Right lobe of liver (tissue), 6 donors: ENCODE results near the gene POR. TPM values are rescaled to one million over a fixed set of nuclear protein-coding genes. Genes with fewer than 3 reads are reported as not detected.

ENCODE experiments used
- ATAC-seq, 4 donors: fragments of 200-7000 bp; cut with Tn5 transposase; one replicate each; pipeline ENCODE4 v1.9.1; 2020; ENCODE audit warnings: mild to moderate bottlenecking in 4 of 4, moderate library complexity in 4 of 4
- DNase-seq, 3 donors: peaks; one replicate each; pipeline ENCODE4 v3.0.0-alpha.2; 2020
- H3K27ac ChIP-seq, 3 donors: fragments of 200-600 bp; one replicate each; pipeline ENCODE4 v1.8.0; 2022
- H3K27me3 ChIP-seq, 2 donors: fragments of 200-600 bp; one replicate each; pipeline ENCODE4 v1.8.0; 2022
- H3K36me3 ChIP-seq, 4 donors: fragments of 200-600 bp; sonication (generic) in 1 of 4; one replicate each; pipeline versions ENCODE4 v1.5.1 to v1.8.0; 2017 to 2022; ENCODE audit warnings: control low read depth in 1 of 4
- H3K4me1 ChIP-seq, 4 donors: fragments of 200-600 bp; sonication (generic) in 1 of 4; one replicate each; pipeline versions ENCODE4 v1.5.1 to v1.8.0; 2017 to 2022; ENCODE audit warnings: control low read depth in 1 of 4
- H3K4me3 ChIP-seq, 3 donors: fragments of 200-600 bp; one replicate each; pipeline ENCODE4 v1.8.0; 2022
- H3K9me3 ChIP-seq, 4 donors: fragments of 200-600 bp; sonication (generic) in 1 of 4; one replicate each; pipeline versions ENCODE4 v1.5.1 to v1.8.0; 2017 to 2022; ENCODE audit warnings: control low read depth in 1 of 4
- POLR2A ChIP-seq: fragments of 450-650 bp; IDR thresholded peaks from one replicate; pipeline ENCODE4 v1.6.1; 2017; ENCODE audit warnings: antibody characterized with exemption, mild to moderate bottlenecking
- WGBS: methylation state at CpG from one replicate; pipeline ENCODE4 v1.1.6; 2018; ENCODE audit warnings: low coverage, low lambda C conversion rate; ENCODE audit not compliant: insufficient coverage; ENCODE audit errors: missing lambda C conversion rate; 5-methylcytosine and 5-hydroxymethylcytosine counted together
- intact Hi-C, 2 donors: fragments of 100-400 bp; cut with DNase I; formaldehyde crosslinking; loops; one replicate each; pipeline versions ENCODE4 v1.11.2 to v1.14.1; 2022
- total RNA-seq, 6 experiments: library from RNA; depleted of rRNA in 2 of 6; stranded (reverse); fragments of >200 nt in 2 of 6; fragmentation: NEBNext Ultra II Directional in 3 of 6; extraction: Animal tissue kit (Norgen Biotek cat#: 25700) in 3 of 6; gene quantifications; one replicate each; pipeline versions ENCODE4 v1.1.0 to v1.2.4, GENCODE V29; 2016 to 2023
- TF ChIP-seq, protein P1 (sequence below), 4 donors: fragments of 200-600 bp in 3 of 4; fragments of 450-650 bp in 1 of 4; IDR thresholded peaks; one replicate each; pipeline versions ENCODE4 v1.5.1 to v1.8.0; 2016 to 2022; ENCODE audit warnings: antibody characterized with exemption in 4 of 4, mild to moderate bottlenecking in 2 of 4
- donor health status: DM: no; HTN: yes; CAD: no.
- donor health status: DM: no; HTN: no; CAD: no.
- donor health status: DM: no; HTN: no; CAD: no.
- donor health status: DM: no; HTN: yes; CAD: no.
- donor health status: DM: no; HTN: yes; CAD: no.

Gene POR
- total RNA-seq, 6 experiments from 2014 or later = 370 to 1,042 (median 725) TPM

DNA sequence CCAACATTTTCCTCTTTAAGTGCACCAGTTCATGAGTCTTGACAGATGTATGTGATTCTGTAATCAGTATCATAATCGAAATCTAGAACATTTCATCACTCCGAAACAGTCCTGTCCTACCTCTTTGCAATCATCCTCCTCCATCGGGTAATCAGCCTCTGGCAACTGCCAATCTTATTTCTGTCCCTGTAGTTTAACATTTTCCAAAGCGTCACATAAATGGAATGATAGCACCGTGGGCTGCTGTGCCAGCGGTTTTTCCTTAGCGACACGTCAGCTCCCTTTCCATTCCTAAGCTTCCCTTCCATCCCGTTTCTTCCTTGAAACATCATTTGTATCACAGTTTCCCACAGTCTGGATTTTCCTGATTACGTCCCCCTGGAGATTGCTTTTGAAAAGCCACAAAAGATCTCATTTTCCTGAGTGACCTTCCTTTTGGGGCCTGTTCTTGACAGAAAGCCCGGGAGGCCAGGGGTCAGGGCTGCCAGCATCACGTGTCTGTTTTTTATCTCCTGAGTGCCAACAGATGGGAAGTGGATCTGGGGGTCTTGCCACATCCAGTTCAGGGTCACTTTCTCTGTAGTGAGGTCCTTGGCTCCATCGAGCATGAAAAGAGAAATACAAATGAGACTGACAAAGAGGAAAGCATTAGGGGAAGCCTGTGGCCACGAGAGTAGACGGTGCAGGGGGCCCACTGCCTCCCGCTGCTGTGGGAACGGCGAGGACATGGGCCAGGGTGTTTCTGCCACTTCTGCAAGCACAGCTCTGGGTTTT lies 47.8 kb downstream of the POR start:
- Histone ChIP-seq H3K4me3 (no peak overlapping the region), H3K36me3 (peaks cover 0 to 93% (median 24%) of the 10 kb centered on the region in 4 donors), H3K27ac (peak overlapping the region; percentile 23 to 79 (median 55)), H3K9me3 (no peaks in the 10 kb centered on the region), H3K4me1 (peaks cover 0 to 98% (median 33%) of the 10 kb centered on the region in 4 donors), H3K27me3 (no peaks in the 10 kb centered on the region)
- TF ChIP-seq, protein P1, sequence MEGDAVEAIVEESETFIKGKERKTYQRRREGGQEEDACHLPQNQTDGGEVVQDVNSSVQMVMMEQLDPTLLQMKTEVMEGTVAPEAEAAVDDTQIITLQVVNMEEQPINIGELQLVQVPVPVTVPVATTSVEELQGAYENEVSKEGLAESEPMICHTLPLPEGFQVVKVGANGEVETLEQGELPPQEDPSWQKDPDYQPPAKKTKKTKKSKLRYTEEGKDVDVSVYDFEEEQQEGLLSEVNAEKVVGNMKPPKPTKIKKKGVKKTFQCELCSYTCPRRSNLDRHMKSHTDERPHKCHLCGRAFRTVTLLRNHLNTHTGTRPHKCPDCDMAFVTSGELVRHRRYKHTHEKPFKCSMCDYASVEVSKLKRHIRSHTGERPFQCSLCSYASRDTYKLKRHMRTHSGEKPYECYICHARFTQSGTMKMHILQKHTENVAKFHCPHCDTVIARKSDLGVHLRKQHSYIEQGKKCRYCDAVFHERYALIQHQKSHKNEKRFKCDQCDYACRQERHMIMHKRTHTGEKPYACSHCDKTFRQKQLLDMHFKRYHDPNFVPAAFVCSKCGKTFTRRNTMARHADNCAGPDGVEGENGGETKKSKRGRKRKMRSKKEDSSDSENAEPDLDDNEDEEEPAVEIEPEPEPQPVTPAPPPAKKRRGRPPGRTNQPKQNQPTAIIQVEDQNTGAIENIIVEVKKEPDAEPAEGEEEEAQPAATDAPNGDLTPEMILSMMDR (IDR thresholded peaks at IDR 0.05) = no peak
- TF ChIP-seq POLR2A = no peak
- DNase-seq (peak in 1 of 3 donors; percentile 28), ATAC-seq (peak; percentile 1 to 17 (median 4))
- 41% methylated on average over 18 of the region's 18 CpGs for WGBS
- intact Hi-C loops = no loop called here

DNA sequence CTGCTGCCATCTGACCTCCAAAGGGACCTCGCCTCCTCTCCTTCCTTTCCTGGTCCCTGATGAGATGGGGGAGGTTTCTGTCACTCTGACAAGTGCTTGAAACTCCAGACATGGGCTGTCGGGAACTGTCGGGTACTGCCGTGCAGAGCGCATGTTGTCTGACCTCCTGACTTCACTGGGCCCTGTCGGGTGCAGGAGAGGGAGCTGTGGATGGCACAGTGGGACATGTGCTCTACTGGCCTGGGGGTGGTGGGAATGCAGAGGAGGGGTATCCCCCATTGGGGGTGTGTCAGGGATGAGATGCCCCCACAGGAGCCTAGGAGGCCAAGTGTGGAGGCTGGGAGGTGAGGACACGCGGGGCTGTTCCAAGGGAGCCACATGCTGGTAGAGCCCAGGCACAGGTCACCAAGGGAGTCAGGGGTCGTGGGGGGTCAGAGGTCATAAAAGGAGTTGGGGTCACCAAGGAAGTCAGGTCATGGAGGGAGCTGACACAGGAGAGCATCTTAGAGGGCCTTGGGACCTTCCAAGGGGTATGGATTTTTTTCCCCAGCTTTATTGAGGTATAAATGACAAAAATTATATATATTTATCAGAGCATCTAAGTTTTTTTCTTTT lies 48.5 kb downstream of the POR start:
- WGBS = 81% methylated on average over 3 of the region's 9 CpGs
- no peak for TF ChIP-seq POLR2A
- TF ChIP-seq, protein P1 (IDR thresholded peaks at IDR 0.05) = no peak
- Histone ChIP-seq H3K4me3 (no peak overlapping the region), H3K36me3 (peaks cover 0 to 93% (median 25%) of the 10 kb centered on the region in 4 donors), H3K4me1 (peaks cover 0 to 98% (median 33%) of the 10 kb centered on the region in 4 donors), H3K27ac (peak overlapping the region; percentile 23 to 79 (median 55)), H3K9me3 (no peaks in the 10 kb centered on the region), H3K27me3 (no peaks in the 10 kb centered on the region)
- DNase-seq = no peak
- peak in 2 of 4 donors; percentile 1 for ATAC-seq
- intact Hi-C loops = no loop called here

DNA sequence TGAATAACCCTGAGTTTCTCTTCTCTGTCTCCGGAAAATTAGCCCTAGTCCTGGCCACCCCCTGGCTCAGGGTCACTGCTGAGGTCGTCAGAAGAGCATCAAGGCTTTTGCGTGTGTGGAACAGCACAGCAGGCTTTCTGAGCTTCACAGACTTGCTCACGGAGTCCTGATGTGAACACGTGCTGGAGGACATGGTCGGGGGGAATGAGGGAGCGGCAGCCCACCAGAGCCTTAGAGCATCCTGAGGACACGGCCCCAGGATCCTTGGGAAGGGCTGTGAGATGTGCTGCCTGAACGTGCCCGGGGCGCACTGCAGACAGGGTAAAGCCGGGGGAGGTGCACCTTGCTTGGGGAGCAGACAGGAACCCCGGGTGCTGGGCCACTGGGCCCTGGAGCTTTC lies 50.7 kb downstream of the POR start:
- 28% methylated on average over 2 of the region's 13 CpGs for WGBS
- DNase-seq (peak in 1 of 3 donors; percentile 63), ATAC-seq (peak in 1 of 4 donors; percentile 0)
- intact Hi-C loops = no loop called here
- H3K4me1 ChIP-seq = peaks cover 0 to 100% (median 36%) of the 10 kb centered on the region in 4 donors
- peak overlapping the region; percentile 60 to 79 (median 79) for H3K27ac ChIP-seq
- peaks cover 0 to 76% (median 20%) of the 10 kb centered on the region in 4 donors for H3K36me3 ChIP-seq
- no peaks in the 10 kb centered on the region for H3K9me3 ChIP-seq
- no peak for TF ChIP-seq POLR2A
- TF ChIP-seq, protein P1 (IDR thresholded peaks at IDR 0.05) = no peak
- H3K4me3 ChIP-seq = no peak overlapping the region
- no peaks in the 10 kb centered on the region for H3K27me3 ChIP-seq

DNA sequence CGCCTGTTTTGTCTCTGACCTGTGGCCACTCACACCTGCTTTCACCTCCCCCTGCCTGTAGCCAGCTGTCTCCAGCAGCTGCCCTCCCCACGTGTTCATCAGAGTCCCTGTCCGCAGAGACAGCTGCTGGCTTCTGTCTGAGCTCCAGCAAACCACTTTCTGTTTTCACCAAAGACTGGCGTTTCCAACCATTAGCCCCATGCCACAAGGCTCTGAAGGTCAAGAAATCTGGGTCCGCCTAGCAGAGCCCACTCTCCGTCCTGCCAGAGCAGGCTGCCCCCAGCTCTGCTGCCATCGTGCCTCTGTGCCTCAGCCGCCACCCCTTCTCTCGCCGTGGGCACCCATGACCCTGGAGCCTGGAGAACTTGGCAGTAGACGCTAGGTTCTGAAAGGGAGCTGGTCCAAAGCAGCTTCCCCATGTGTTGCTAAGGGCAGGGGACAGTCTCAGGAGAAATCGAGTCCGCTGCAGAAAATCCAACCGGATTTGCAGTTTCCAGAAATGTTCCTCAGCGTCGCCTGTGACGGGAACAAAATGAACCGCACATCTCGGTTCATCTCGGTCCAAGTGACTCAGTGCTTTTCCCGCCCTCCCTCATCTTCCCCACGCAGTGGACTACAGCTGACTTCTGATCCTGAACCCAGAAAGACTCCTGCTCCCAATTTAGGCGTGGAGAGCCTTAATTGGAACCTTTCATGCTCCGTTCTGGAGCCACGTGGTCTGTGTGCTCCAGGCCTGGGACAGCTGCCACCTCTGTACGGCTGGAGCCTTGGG lies 51.4 kb downstream of the POR start:
- 44% methylated on average over 15 of the region's 26 CpGs for WGBS
- ATAC-seq (peak; percentile 16 to 55 (median 39)), DNase-seq (peak; percentile 40 to 69 (median 62))
- TF ChIP-seq, protein P1 (IDR thresholded peaks at IDR 0.05) = no peak
- TF ChIP-seq POLR2A = no peak
- peak overlapping the region; percentile 60 to 79 (median 79) for H3K27ac ChIP-seq
- peaks cover 0 to 68% (median 18%) of the 10 kb centered on the region in 4 donors for H3K36me3 ChIP-seq
- H3K27me3 ChIP-seq = no peaks in the 10 kb centered on the region
- intact Hi-C loops = no loop called here
- H3K4me3 ChIP-seq = no peak overlapping the region
- no peaks in the 10 kb centered on the region for H3K9me3 ChIP-seq
- H3K4me1 ChIP-seq = peaks cover 0 to 94% (median 36%) of the 10 kb centered on the region in 4 donors
